HepG2 (cell line): ENCODE data around the gene SMC1A.
A peak's percentile ranks its signal among the peaks of the same experiment; 100 is the strongest.

Source experiments
- FOXP1 ChIP-seq, 2 experiments: fragments of 450-650 bp in 1 of 2; IDR thresholded peaks; 2 replicates each; pipeline ENCODE4 v1.6.1; 2017 to 2018; ENCODE audit warnings: antibody characterized with exemption in 1 of 2
- RARA ChIP-seq: IDR thresholded peaks from 2 replicates; pipeline ENCODE4 v1.6.1; 2016; ENCODE audit warnings: missing genetic modification reagents, missing compliant biosample characterization
- RFX5 ChIP-seq: IDR thresholded peaks from 2 replicates; pipeline ENCODE4 v1.6.1; 2011; ENCODE audit warnings: low read depth, low read length, improper control_type of control experiment
- SMC3 ChIP-seq: IDR thresholded peaks from 2 replicates; pipeline ENCODE4 v1.6.1; 2011; ENCODE audit warnings: low read length, improper control_type of control experiment
- ZNF557 ChIP-seq: sonication (generic); formaldehyde crosslinking; IDR thresholded peaks from 2 replicates; pipeline ENCODE4 v1.4.0; 2020; ENCODE audit warnings: missing genetic modification reagents
- ZNF563 ChIP-seq: sonication (generic); formaldehyde crosslinking; IDR thresholded peaks from 2 replicates; pipeline ENCODE4 v1.8.0; 2022; ENCODE audit warnings: mild to moderate bottlenecking, moderate library complexity, missing genetic modification reagents
- TF ChIP-seq, protein P1 (sequence below): sonication (generic); formaldehyde crosslinking; IDR thresholded peaks from 2 replicates; pipeline ENCODE4 v1.4.0; 2020; ENCODE audit warnings: missing genetic modification reagents
- TF ChIP-seq, protein P2 (sequence below): sonication (generic); formaldehyde crosslinking; IDR thresholded peaks from 2 replicates; pipeline ENCODE4 v1.4.0; 2020; ENCODE audit warnings: mild to moderate bottlenecking, missing genetic modification reagents
- TF ChIP-seq, protein P3 (sequence below): sonication (generic); formaldehyde crosslinking; IDR thresholded peaks from 2 replicates; pipeline ENCODE4 v1.4.0; 2020; ENCODE audit warnings: missing genetic modification reagents

DNA sequence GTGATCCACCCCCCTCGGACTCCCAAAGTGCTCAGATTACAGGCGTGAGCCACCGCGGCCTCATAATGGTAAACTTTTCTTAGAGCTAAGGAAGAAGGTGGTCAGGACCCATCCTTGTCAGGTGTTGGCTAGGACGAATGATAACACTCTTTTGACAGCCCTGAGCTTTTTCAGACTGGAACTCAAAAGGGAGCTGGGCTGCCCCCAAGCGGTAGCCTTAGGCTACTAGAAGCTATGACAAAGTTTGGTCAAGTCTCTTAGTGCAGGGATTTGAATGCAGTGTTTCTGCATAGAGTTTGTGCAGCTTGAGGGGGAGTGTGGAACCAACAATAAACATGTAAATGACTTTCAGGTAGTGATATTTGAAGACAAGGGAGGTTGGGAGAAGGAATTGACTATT lies 23.5 kb upstream of the SMC1A start:
- TF ChIP-seq RFX5 (no peak), FOXP1 (IDR thresholded peaks at IDR 0.05) (no peak), FOXP1 (CRISPR knock-in tag; IDR thresholded peaks at IDR 0.05) (no peak), ZNF557 (CRISPR knock-in tag) (no peak), ZNF563 (CRISPR knock-in tag) (no peak), RARA (no peak), SMC3 (peak; percentile 45)
- TF ChIP-seq, protein P1, sequence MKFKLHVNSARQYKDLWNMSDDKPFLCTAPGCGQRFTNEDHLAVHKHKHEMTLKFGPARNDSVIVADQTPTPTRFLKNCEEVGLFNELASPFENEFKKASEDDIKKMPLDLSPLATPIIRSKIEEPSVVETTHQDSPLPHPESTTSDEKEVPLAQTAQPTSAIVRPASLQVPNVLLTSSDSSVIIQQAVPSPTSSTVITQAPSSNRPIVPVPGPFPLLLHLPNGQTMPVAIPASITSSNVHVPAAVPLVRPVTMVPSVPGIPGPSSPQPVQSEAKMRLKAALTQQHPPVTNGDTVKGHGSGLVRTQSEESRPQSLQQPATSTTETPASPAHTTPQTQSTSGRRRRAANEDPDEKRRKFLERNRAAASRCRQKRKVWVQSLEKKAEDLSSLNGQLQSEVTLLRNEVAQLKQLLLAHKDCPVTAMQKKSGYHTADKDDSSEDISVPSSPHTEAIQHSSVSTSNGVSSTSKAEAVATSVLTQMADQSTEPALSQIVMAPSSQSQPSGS (CRISPR knock-in tag): no peak
- TF ChIP-seq, protein P2, sequence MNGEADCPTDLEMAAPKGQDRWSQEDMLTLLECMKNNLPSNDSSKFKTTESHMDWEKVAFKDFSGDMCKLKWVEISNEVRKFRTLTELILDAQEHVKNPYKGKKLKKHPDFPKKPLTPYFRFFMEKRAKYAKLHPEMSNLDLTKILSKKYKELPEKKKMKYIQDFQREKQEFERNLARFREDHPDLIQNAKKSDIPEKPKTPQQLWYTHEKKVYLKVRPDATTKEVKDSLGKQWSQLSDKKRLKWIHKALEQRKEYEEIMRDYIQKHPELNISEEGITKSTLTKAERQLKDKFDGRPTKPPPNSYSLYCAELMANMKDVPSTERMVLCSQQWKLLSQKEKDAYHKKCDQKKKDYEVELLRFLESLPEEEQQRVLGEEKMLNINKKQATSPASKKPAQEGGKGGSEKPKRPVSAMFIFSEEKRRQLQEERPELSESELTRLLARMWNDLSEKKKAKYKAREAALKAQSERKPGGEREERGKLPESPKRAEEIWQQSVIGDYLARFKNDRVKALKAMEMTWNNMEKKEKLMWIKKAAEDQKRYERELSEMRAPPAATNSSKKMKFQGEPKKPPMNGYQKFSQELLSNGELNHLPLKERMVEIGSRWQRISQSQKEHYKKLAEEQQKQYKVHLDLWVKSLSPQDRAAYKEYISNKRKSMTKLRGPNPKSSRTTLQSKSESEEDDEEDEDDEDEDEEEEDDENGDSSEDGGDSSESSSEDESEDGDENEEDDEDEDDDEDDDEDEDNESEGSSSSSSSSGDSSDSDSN (CRISPR knock-in tag): no peak
- TF ChIP-seq, protein P3, sequence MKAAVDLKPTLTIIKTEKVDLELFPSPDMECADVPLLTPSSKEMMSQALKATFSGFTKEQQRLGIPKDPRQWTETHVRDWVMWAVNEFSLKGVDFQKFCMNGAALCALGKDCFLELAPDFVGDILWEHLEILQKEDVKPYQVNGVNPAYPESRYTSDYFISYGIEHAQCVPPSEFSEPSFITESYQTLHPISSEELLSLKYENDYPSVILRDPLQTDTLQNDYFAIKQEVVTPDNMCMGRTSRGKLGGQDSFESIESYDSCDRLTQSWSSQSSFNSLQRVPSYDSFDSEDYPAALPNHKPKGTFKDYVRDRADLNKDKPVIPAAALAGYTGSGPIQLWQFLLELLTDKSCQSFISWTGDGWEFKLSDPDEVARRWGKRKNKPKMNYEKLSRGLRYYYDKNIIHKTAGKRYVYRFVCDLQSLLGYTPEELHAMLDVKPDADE (CRISPR knock-in tag): no peak
